ENCODE data around the gene TFF1.
A peak's percentile ranks its signal among the peaks of the same experiment; 100 is the strongest.
"Not testable (repeated sequence)": the region's sequence is repeated elsewhere in the genome, so short reads cannot be mapped to it uniquely, and the experiment has no call there.

TFF1 gene

DNA sequence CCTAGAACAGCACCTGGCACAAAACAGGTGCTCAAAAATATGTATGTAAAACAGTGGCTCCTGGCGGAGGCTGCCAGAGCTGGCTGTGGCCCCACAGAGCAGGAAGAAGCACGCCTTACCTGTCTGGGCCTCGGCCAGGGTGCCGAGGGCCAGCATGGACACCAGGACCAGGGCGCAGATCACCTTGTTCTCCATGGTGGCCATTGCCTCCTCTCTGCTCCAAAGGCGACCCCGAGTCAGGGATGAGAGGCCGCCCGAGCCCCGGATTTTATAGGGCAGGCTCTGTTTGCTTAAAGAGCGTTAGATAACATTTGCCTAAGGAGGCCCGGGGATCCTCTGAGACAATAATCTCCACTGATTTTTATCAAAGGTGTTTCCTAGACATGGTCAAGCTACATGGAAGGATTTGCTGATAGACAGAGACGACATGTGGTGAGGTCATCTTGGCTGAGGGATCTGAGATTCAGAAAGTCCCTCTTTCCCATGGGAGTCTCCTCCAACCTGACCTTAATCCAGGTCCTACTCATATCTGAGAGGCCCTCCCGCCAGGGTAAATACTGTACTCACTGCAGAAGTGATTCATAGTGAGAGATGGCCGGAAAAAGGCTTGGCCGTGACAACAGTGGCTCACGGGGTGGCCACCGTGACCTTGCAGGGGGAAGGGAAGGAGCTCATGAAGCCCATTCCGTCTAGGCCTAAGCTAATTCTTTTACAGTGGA, at the start of gene TFF1:
Gene TFF1 (minus strand): TSS at position 244 of the 719 bp plus-strand sequence. CDS start 40 bp downstream, at position 204.
- DNase-seq = no peak

DNA sequence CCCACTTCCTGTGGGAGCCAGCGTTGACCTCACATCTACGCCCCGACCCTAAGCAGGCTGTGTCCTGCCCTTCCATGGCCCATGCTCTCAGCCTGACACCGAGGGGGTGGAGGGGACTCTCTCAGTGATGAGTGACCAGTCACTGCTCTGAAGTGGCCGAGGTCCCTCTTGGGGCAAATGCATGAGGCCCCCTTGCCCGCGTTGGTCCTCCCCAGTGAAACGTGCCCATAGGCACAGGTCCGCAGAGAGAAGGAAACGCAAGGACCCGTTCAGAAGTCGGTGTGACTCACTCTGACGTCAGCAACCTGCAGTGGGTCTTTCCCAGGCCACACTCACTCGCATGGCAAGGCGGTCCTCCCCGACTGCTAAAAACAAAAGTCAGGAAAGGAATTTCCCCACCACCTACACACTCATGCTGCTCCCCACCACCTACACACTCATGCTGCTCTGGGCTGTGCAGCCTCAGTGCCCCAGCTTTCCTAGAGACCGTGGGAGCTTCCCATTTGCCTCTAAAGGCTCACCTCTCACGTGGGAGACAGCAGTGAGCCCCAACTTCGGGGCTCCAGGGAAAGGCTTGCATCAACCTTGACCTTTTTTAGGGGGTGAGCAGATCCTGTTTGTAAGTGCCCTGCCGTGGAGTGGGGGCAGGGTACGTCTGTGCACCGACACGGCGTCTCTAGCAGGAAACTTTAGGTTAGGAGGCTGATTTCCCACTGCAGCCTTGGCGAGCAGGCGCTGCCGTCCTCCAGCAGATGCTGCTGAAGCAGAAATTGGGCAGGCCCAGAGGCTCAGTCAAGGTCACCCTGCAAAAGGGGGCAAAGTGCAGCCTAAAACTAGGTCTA, 48.8 kb upstream of the TFF1 start:
- DNase-seq = no peak

DNA sequence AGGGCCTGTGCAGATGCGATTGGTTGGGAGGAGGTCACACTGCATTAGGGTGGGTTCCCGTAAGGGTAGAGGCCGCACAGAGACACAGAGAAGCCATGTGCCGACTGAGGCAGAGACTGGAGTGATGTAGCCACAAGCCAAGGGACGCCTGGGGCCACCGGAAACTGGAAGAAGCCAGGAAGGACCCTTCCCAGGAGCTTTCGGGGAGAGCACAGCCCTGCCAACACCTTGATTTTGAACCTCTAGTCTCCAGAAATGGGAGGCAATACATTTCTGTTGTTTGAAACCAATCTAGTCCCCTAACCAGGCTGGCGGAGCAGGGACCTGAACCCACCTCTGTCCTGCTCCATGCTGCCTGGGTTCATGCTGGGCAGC, 48.2 kb upstream of the TFF1 start:
- no peak for DNase-seq

DNA sequence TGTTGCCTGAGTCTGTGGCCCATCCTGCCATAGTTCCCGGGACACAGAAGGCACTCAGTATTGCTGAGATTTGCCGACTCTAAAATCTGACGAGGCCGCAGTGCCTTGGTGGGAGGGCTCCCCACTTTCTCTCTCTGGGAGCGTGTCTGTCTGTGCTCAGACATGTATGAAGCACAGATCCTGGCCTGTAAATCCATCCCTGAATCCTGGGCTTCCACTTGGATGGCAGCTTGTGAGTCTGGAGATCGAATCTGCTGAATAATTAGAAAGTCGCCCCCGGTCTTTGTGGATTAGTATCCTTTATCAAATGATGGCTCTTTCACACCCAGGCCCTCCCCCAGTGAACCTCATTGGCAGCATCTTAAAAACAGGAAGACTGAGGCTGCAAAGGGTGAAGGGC, 47.7 kb upstream of the TFF1 start:
- DNase-seq = no peak

DNA sequence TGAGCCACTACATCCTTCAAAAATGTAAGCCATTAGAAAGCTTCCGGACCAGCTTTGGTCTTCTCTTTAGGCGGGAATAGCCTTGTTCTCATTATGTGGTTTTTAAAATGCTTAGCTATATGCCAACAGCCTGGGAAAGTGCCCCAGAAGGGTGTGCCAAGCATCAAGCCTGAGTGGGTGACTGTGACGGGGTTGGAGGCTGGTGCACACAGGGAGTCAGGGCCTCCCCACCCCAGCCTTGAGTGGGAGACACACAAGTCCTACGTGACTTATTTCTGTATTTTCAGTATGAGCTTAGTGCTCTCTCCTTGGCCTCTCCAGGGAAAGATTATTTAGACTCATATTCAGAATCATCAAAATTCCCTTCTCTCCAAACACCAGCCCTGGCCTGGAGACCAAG, 47.2 kb upstream of the TFF1 start:
- no peak for DNase-seq

DNA sequence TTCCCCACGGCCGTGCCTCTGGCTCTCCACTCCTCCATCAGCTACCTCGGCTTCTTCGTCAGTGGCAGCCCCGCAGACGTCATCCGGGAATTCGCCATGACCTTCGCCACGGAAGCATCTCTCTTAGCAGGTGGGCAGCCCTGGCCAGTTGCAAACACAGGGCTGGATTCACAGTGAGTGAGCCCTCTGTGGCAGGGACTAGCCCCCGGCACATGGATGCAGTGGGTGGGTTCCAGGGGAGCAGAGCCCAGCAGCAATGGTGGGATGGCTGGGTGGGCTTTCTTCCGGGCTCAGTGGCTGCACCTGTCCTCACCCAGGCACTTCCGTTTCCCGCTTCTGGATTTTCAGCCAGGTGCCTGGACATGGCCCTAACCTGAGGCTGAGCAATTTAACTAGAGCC, 46.8 kb upstream of the TFF1 start:
- DNase-seq = no peak

DNA sequence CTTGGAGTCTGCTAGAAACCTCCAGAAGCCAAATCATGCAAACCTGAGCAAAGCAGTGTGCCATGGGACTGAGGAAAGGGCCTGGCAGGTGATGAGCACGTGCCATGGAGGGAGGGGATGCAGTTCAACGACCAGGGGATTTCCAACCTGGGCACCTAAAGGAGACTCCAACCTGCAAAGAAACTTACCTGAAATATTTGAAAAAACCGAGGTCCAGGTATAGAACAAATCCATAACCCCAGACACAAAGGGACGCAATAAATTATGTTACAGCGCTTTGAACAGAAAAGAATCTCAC, 46.2 kb upstream of the TFF1 start:
- no peak for DNase-seq

DNA sequence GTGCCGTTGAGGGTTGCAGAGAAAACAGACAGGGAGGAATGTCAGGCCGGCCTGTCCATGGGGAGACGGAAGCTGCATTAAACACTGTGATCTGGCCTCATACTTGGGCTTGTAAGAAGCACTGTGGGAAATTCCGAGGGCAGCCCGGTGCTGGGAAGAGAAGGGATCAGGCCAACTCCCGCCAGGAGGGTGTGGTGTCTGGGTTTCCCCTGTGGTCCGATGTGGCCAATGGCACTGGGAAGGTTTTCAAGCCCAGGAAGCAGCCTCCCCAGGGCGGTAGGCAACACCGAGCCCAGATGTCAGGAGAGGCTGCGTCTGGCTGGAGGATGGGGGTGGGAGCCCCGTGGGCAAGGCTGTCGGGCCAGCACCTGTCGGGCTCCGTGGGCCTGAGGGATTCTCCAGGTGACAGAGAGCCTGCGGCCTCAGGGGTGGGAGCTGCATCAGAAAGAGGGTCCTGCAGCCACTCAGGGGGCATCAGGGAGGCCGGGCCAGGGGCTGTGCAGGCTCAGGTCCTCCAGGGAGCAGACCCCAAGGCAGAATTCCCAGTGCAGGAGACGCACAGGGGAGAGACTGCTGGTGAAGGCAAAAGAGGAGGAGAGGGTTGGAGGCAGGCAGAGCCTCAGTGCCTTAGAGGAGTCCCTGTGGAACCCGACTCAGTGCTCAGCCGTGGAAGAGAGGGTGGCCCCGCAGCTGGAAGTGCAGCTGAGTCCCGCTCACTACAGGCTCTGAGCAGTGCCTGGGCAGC, 45.7 kb upstream of the TFF1 start:
- no peak for DNase-seq

DNA sequence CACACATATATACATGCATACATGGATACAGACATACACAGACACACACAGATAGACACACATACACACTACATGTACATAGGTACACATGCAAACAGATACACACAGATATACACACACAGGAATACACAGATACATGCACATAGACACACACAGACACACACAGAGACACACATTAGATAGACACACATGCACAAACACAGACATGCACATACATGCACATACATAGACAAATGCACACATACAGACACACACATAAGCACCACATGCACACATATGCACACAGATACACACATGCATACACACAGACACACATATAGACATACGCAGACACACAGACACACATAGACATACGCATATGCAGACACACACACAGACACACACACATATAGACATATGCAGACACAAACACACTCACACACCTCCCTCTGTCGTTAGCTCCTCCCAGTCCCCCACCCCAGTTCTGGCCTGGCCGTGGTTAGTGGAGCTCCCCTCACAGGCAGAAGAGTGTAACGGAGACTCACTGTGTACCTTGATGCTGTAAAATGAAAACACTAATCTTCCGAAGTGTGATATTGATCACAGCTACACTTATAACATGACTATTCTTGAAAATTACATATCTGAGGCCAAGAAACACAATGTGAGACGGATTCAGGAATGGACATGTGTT, 45.0 kb upstream of the TFF1 start:
- no peak for DNase-seq

DNA sequence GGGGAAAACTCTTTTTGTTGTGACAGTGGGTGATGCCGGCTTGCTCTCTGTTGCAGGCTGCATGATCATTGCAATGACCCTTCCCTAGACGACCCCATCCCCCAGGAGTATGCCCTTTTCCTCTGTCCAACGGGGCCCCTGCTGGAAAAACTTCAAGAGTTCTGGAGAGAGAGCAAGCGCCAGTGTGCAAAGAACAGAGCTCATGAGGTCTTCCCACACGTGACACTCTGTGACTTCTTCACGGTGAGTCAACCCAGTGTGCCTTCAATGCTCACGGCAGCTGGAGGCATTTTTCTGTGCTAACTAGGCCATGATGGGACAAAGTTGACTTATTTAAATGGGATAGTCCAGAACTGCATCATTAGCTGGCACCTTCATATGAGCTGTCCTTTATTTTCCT, 43.0 kb upstream of the TFF1 start:
- DNase-seq = no peak

DNA sequence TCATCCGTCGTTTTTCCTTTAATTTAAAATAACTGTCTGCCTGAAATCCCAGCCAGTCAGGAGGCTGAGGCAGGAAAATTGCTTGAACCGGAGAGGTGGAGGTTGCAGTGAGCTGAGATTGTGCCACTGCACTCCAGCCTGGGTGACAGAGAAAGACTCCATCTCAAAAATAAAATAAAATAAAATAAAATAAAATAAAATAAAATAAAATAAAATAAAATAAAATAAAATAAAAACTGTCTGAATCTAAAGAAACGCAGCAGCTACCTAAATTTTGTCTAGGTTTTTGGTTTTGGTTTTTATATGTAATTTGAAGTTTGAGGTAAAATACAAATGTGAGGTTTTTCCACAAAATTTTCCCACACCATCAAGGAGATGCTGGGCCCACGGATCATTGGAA, 42.4 kb upstream of the TFF1 start:
- not testable (repeated sequence) for DNase-seq

DNA sequence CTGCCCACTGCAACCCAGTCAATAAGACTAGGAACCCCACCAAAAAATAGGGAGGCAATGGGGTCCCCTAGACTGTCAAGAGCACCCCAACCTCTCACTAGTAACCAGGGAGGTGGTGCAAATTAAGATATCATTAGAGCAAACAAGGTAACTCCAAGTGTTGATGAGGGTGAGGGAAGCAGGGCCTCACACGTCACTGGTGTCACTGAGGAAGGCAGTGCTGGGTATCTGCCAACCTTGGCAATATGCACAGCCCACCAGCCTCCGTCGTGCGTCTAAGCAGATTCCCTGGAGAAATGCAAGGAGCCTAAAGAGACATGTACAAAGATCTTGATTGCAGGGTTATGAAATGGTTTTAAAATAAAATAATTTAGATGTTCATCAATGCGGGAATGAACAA, 41.1 kb upstream of the TFF1 start:
- DNase-seq = no peak

DNA sequence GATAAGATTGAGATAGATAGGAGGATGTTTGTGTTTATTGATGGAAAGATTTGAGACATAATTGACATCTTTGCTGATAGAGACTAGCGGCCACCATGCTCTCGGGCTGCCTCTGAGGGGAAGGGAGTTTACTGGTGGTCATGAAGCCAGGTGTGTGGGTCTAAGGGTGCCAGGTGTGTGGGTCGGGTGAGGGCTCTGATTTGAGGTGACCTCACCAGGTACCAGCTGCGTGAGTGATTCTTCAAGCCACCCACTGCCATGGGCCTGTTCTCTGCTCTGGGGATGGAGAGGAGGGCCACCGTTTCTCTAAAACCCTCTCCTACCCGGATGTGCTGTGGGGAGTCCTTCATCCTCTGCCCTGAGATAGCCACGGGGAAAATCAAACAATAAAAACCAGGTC, 40.5 kb upstream of the TFF1 start:
- no peak for DNase-seq

DNA sequence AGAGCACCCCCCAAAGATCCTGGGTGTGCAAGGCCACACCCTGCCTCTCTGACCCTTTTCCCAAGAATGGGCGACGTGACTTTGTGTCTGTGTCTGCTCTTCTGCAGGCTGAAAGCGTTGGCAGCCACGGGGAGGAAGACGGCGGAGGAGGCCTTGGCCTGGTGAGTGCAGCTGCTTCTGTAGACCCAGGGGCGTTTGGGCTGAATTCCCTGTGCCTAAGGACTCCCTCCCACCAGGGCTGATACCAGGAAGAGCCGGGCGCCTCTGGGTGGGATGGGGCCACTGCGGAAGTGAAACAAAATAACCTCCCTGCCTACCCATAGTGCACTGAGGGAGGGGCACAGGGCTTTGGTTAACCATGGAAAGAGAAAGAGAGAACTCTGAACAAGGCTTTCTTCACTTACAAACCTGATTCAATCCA, 39.9 kb upstream of the TFF1 start:
- no peak for DNase-seq

DNA sequence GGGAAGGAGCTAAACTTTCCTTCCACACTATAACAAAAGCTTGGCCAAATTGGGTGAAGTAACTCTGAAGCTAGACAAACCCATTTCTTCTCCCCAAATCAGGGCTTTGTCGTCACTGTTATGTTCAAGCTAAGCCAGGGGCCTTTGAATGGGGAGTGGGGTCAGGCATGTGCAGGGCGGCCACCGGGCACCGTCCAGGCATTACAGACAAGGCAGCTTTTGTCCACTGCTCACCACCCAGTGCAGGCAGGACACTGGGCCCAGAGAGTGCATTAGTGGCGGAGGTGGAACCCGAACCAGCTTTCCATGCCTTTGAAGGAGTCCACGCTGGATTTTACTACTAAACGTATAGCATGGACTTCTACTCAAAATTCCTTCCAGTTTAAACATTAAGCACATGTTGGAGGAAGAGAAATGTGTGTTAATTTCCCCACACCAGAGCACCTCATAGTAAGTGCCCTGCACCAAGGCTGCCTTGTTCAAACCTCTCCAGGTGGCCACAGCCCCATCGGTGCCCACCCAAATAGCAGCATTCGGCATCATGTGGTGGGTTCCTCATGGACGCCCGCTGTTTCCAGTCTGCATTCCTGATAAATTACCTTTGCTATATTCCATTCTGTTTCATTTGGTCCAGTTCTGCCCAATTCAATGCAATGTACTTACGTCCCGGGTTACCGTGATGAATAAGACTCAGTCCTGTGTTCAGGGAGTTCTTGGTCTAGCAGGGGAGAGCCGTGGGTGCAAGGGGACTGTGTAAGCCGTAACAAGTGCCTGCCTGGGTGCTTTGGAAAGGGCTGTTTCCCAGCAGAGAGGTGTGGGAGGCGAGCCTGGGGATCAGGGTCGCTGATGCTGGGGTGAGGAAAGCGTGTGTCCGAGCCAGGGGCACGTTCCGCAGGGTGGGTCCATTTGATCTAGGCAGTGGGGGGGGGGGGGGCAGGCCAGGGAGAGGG, 39.0 kb upstream of the TFF1 start:
- DNase-seq = peak; percentile 19

DNA sequence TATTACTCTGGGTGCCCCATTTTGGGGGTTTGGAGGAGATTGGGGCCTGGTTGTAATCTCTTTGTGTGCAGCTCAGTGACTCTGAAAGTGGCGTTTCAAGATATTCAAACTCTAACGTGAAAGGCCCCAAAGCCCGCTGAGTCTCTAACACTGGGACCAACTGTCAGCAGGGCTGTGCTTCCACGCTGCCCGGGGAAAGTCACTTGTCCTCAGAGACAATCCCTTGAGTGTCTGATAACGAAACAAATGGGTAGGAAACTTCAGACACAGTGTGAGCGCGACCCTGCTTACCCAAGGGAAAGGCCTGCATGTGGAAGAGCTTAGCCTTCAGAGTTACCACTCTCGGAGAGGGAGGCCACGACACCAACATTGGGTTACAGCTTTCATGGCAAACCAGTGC, 38.2 kb upstream of the TFF1 start:
- peak; percentile 31 for DNase-seq

DNA sequence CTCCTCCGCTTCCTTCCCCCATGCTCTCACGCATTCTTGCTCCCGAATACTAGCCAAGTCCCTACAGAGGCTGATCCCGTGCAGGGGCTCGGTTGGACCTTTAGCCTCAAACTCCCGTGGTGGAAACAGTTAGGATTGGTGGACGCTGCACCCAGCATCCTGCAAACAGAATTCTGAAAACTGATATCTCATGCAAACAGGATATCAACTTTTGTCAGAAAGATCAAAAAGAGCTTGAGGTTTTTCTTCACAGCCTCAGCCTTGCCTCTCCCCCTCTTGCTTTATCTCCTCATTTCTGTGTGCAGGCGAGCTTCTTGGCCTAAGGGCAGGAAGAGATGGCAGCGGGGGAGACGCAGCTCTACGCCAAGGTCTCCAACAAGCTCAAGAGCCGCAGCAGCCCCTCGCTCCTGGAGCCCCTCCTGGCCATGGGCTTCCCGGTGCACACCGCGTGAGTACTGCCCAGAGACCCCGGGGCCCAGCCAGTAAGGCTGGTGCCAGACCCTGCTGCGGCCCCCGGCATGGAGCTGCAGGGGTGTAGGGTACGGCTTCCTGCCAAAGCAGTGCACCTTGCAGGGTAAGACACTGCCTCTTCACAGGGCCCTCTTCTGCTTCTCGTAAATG, 37.4 kb upstream of the TFF1 start, which contains the start of gene UBASH3A:
Gene UBASH3A (plus strand): TSS at position 292 of the 621 bp plus-strand sequence. CDS start 44 bp downstream, at position 336.
- DNase-seq = no peak

DNA sequence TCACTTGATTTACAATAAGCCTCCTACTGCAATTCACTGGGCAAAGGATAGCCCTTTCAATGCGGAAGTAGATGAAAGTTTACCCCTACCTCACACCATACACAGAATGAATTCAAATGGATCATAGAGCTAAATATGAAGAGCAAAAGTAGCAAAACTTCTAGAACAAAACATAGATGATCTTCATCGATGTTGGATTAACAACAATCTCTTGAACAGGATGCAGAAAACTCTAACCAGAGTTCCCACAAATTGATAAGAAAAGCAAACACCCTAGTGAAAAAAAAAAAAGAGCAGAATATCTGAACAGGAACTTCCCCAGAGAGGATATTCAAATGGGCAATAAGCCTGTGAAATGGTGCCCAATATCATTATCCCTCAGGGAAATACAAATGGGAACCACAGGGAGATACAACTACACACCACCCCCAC, 35.5 kb upstream of the TFF1 start:
- no peak for DNase-seq

DNA sequence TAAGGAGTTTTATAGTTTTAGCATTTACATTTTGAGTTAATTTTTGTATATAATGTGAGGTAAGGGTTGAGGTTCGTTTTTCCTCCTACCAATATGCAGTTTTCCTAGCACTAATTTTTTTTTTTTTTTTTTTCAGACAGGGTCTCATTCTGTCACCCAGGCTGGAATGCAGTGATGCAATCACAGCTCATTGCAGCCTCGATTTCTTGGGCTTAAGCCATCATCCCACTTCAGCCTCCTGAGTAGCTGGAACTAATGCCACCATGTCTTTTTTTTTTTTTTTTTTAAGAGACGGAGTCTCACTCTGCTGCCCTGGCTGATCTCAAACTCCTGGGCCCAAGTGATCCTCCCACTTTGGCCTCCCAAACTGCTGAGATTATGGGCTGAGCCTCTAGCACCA, 34.8 kb upstream of the TFF1 start:
- DNase-seq = no peak

DNA sequence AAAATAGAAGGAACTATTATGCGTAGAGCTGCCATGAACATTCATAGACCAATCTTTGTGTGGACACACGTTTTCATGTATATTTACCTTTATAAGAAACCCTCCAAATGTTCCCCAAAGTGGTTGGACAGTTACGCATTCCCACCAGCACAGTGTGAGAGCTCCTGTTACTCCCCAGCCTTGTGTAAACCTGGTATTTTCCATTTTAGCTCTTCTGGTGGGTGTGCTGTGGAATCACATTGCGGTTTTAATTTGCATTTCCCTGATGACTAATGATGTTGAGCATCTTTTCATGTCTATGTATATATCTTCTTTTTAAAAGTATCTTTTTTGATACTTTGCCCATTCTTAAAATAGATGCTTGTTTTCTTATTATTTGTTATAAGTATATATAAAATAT, 34.2 kb upstream of the TFF1 start:
- DNase-seq = no peak

DNA sequence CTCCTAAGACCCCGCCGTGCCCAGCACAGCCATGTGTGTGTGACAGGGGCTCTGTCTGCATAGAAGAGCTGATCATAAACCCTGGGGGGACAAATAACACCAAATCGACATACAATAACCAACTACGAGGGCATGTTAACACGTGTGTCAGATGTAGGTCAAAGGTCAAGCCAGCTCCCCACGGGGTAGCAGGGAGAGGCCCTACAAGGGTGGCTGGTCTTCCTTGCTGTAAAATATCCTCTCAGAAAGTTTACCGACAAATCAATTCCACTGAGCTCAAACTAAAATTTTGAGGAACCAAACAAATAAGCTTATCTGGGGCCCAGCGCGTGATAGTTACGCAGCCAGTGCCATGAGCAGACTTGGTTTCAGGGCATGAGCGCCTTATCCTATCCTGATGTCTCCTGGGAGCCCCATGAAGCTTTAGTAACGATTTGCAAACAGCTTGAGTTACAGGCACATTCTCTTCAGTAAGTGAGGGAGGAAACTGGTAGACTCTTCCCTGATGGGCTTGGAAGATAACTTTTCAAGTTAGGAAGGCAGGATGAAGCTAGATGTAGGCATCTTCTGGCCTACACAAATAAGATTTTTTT, 32.2 kb upstream of the TFF1 start:
- DNase-seq = no peak
